Peyer's patch (tissue), 4 donors: ENCODE results near the gene GABRB1. TPM values are rescaled to one million over a fixed set of nuclear protein-coding genes. Genes with fewer than 3 reads are reported as not detected.
A peak's percentile ranks its signal among the peaks of the same experiment; 100 is the strongest.

Experiments
- DNase-seq, 3 donors: peaks; one replicate each; pipeline ENCODE4 v3.0.0-alpha.2; 2017 to 2019
- H3K27ac ChIP-seq, 4 donors: fragments of 200-600 bp; sonication (generic); one replicate each; pipeline ENCODE4 v1.5.1; 2016 to 2019
- H3K27me3 ChIP-seq, 2 donors: fragments of 200-600 bp; sonication (generic); one replicate each; pipeline ENCODE4 v1.5.1; 2019
- H3K36me3 ChIP-seq, 3 donors: fragments of 200-600 bp; sonication (generic); one replicate each; pipeline ENCODE4 v1.5.1; 2016 to 2019
- H3K4me1 ChIP-seq, 4 donors: fragments of 200-600 bp; sonication (generic); one replicate each; pipeline ENCODE4 v1.5.1; 2016 to 2019
- H3K4me3 ChIP-seq, 4 donors: fragments of 200-600 bp; sonication (generic); 1 replicate in 3 of 4; 2 replicates in 1 of 4; pipeline ENCODE4 v1.5.1; 2016 to 2019; ENCODE audit warnings: mild to moderate bottlenecking in 1 of 4
- H3K9me3 ChIP-seq, 4 donors: fragments of 200-600 bp; sonication (generic); one replicate each; pipeline ENCODE4 v1.5.1; 2016 to 2019; ENCODE audit warnings: mild to moderate bottlenecking in 1 of 4
- CTCF ChIP-seq, 6 experiments: fragments of 450-650 bp in 4 of 6; fragments of 200-600 bp in 2 of 6; sonication (generic) in 1 of 6; IDR thresholded peaks; one replicate each; pipeline ENCODE4 v1.5.1; 2017 to 2019; ENCODE audit warnings: antibody characterized with exemption in 6 of 6, mild to moderate bottlenecking in 3 of 6, moderate library complexity in 1 of 6
- POLR2A ChIP-seq, 2 donors: fragments of 450-650 bp; IDR thresholded peaks; one replicate each; pipeline ENCODE4 v1.5.1; 2017; ENCODE audit warnings: antibody characterized with exemption in 2 of 2, mild to moderate bottlenecking in 2 of 2, moderate library complexity in 2 of 2
- total RNA-seq, 4 donors: library from RNA; depleted of rRNA; stranded (reverse); fragments of >200 nt; gene quantifications; one replicate each; pipeline ENCODE4 v1.1.0, GENCODE V29; 2016

GABRB1 gene
- total RNA-seq, 4 donors from 2014 or later, result not detected

DNA sequence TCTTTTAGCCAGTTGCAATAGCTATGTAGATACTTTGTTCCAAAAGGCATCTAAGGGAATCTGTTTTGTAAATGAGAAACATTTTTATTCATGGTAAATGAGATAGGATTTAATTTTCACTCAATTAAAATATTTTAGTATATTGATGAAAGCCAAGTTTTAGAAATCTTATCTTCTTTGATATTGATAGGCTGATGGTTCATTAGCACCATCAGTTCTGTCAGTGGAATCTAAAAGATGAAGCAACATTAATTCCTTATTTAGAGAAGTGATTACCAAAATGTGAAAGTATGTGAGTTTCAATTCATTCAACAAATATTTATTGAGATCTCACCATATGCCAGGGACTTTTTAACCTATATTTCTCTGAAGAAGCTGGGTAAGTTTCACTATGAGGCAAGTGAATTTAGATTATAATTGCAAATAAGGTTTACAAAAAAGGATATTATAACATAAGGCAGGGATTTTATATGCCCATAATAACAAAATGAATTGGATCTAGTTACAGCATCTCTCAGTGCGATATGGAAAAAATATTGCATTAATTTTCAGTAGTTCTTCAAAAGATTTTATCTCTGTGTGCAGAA, 79.3 kb downstream of the GABRB1 start:
- Histone ChIP-seq H3K9me3 (no peaks in the 10 kb centered on the region), H3K4me3 (no peak overlapping the region), H3K4me1 (no peaks in the 10 kb centered on the region), H3K27ac (no peak overlapping the region), H3K36me3 (no peaks in the 10 kb centered on the region), H3K27me3 (no peaks in the 10 kb centered on the region)
- DNase-seq, result no peak
- TF ChIP-seq POLR2A (IDR thresholded peaks at IDR 0.05) (no peak), CTCF (IDR thresholded peaks at IDR 0.05) (no peak)

- Histone ChIP-seq H3K4me1 (no peaks in the 10 kb centered on the region), H3K36me3 (no peaks in the 10 kb centered on the region), H3K27me3 (no peaks in the 10 kb centered on the region), H3K27ac (no peak overlapping the region), H3K4me3 (no peak overlapping the region), H3K9me3 (no peaks in the 10 kb centered on the region)
- TF ChIP-seq POLR2A (IDR thresholded peaks at IDR 0.05), result no peak
- TF ChIP-seq CTCF (IDR thresholded peaks at IDR 0.05), result no peak
- no peak for DNase-seq
Measured at GRCh38 chr4:47118192-47118929, 87.0 kb downstream of the GABRB1 start.

- no peaks in the 10 kb centered on the region for H3K36me3 ChIP-seq
- no peak overlapping the region for H3K27ac ChIP-seq
- no peaks in the 10 kb centered on the region for H3K9me3 ChIP-seq
- no peak for TF ChIP-seq CTCF (IDR thresholded peaks at IDR 0.05)
- TF ChIP-seq POLR2A (IDR thresholded peaks at IDR 0.05), result no peak
- H3K27me3 ChIP-seq, result no peaks in the 10 kb centered on the region
- no peak overlapping the region for H3K4me3 ChIP-seq
- H3K4me1 ChIP-seq, result no peaks in the 10 kb centered on the region
- DNase-seq, result no peak
Measured at GRCh38 chr4:47120783-47121182, 89.4 kb downstream of the GABRB1 start.

- Histone ChIP-seq H3K9me3 (no peaks in the 10 kb centered on the region), H3K36me3 (no peaks in the 10 kb centered on the region), H3K27ac (no peak overlapping the region), H3K4me3 (no peak overlapping the region), H3K27me3 (no peaks in the 10 kb centered on the region), H3K4me1 (no peaks in the 10 kb centered on the region)
- TF ChIP-seq CTCF (IDR thresholded peaks at IDR 0.05), result peak in 4 of 6 experiments; percentile 47 to 70 (median 68)
- TF ChIP-seq POLR2A (IDR thresholded peaks at IDR 0.05), result no peak
- DNase-seq, result peak in 1 of 3 donors; percentile 78
Measured at GRCh38 chr4:47122592-47123291, 91.4 kb downstream of the GABRB1 start.

DNA sequence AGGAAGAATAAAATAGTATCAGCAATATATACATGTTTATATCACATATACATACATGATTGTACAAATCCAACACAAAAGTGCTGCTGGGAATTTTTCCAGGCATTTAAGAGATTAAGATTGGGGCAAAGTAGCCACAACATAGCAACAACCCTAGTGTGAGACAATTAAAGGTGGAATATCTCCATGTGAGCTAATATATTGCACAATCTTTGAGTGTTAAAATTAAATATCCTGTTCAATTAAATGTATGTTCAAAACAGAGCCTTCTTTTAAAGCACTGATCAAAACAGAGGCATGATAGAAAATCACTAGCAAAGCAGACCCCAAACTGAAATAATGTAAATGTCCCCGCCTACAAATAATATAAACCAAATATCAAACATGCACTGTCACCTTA, 97.6 kb downstream of the GABRB1 start:
- Histone ChIP-seq H3K9me3 (no peaks in the 10 kb centered on the region), H3K4me3 (no peak overlapping the region), H3K27ac (no peak overlapping the region), H3K36me3 (no peaks in the 10 kb centered on the region), H3K4me1 (no peaks in the 10 kb centered on the region), H3K27me3 (no peaks in the 10 kb centered on the region)
- no peak for TF ChIP-seq CTCF (IDR thresholded peaks at IDR 0.05)
- no peak for TF ChIP-seq POLR2A (IDR thresholded peaks at IDR 0.05)
- DNase-seq, result no peak
